HG03066 (cell line): Measurements from ENCODE around the gene TECTA.
"Not testable (repeated sequence)": the region's sequence is repeated elsewhere in the genome, so short reads cannot be mapped to it uniquely, and the experiment has no call there.

Experiments
- ATAC-seq: cut with Tn5 transposase; IDR thresholded peaks from one replicate; pipeline ENCODE4 v1.9.1; 2021; ENCODE audit warnings: low read depth; ENCODE audit not compliant: unreplicated experiment

TECTA gene

GRCh38 chr11:121089566-121089965, 11.5 kb upstream of the TECTA start:
- no peak for ATAC-seq

- ATAC-seq: no peak
Measured at GRCh38 chr11:121090145-121090721, 10.8 kb upstream of the TECTA start.

GRCh38 chr11:121091492-121092152, 9.4 kb upstream of the TECTA start:
- ATAC-seq: no peak

GRCh38 chr11:121095561-121095960, 5.5 kb upstream of the TECTA start:
- no peak for ATAC-seq

DNA sequence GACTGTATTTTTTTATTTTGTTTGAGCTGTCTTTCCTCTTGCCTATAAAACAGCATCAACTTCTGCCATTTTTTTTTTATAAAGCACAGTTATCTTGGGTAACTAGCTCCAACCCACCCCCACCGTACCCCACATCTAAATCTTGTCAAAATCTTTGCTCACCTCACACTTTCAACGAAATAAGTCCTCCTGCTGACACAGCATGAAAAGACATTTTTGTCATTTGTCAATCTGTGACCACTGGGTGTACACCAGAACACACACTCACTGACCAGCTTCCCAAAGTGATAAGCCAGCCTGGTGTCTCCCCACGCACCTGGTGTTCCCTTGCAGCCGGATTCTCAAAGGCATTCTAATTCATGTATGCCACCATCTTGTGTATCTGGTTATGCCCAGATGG, 1.7 kb upstream of the TECTA start:
- ATAC-seq: no peak

GRCh38 chr11:121099885-121100284, 1.2 kb upstream of the TECTA start:
- ATAC-seq: no peak

GRCh38 chr11:121104312-121104762, 3.3 kb downstream of the TECTA start:
- ATAC-seq: no peak

GRCh38 chr11:121105063-121105480, 4.0 kb downstream of the TECTA start:
- no peak for ATAC-seq

GRCh38 chr11:121105481-121106195, 4.6 kb downstream of the TECTA start:
- ATAC-seq: no peak

DNA sequence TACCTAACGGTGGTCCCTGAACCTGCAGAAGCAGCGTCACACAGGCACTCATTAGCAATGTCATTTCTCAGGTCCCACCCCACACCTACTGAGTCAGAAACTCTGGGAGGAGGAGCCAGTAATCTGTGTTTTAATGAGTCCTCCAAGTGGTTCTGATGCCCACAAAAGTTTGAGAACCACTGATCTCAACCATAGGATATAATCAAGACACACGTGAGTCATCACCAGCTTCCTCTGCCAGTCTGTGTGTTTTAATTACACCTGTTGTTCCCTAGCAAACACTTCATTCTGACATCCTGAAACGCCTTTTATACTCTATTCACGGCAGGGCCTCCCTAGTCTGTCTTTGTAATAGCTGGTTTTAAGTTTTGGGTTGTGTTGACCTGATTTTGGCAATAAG, 5.8 kb downstream of the TECTA start:
- ATAC-seq: no peak

GRCh38 chr11:121108413-121108812, 7.4 kb downstream of the TECTA start:
- no peak for ATAC-seq

DNA sequence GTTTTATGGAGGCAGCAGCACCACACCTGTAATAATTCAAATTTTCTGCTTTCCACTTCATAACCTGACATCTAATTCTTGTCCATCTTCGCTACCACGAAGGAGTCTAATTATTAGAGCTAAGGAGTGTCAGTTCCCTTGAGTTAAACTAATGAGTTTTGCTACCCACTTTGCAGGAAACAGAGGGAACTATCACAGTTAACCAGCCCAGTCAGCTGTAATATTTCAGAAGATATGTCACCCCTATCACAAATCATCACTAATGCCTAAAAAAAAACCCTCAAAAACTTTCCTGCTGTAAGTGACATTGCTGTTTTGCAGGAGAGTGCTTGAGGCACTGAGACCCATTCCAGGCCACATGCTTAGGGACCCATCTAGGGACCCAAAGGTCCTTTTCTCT, 8.4 kb downstream of the TECTA start:
- no peak for ATAC-seq

DNA sequence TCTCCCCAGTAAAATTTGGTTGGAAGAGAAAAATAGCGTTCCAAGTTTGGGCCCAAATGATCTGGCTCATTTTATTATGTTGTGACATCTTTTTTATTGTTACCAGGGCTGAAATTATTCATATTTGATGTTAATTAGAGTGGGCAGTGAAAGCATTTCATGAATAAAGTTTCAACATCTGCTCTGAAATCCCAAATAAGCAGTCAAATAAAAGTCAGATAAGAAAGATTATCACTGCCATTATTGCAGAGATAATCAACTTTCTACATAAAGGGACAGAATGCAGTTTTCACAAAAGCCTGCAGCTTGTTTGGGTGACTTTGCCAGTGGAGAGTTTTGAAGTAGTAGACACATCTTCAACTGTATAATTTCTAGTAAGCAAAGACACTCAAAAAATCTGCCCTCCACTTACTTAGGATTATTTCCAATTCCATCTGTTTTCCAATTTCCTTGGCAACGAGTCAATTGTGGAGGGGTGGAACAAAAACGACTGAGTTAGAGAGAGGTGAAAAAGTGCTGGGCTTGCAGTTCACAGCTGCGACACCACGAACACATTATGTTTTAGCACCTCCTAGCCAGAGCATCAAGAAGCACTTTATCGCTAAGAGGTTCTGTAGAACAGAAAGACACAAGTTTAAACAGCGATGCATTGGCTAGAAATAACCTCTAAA, 9.0 kb downstream of the TECTA start:
- ATAC-seq: no peak

DNA sequence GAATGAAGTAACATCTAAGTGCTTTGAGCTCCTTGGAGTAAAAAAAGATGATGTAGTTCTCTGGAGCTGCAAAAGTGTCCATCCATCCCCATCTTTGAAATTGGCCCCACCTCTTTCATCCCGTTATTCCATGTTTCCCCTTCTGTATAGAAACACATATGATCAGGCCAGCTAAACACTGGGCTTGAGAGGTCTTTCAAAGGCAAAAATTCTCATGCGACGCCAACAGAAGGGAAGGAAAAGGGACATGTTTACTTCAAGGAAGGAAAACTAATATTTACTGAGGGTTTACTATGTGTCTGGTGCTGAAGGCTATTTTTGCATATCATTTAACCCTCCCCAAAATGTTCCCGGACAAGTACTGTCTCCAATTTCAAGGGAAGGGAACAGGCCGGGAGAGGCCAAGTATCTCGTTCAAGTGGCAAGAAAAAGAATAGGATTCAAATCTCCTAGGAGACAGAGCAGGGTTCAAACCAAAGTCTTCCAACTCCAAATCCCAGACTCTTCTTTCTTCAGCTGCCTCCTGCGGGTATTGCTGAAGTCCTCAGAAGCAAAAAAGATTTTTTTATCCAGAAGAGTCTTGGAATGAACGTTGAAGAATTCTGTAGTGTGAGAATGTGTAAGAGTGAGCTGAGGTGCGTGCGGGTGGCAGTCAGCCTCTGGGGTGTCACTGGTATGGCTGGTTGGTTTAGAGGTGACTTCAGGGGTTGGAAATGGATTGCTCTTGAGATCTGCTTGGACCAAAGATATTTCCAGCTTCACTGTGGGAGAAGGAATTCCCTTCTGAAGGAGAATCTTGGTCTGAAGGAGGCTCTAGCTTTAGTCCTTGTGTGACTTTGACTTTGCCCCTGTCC, 10.1 kb downstream of the TECTA start:
- ATAC-seq: no peak

DNA sequence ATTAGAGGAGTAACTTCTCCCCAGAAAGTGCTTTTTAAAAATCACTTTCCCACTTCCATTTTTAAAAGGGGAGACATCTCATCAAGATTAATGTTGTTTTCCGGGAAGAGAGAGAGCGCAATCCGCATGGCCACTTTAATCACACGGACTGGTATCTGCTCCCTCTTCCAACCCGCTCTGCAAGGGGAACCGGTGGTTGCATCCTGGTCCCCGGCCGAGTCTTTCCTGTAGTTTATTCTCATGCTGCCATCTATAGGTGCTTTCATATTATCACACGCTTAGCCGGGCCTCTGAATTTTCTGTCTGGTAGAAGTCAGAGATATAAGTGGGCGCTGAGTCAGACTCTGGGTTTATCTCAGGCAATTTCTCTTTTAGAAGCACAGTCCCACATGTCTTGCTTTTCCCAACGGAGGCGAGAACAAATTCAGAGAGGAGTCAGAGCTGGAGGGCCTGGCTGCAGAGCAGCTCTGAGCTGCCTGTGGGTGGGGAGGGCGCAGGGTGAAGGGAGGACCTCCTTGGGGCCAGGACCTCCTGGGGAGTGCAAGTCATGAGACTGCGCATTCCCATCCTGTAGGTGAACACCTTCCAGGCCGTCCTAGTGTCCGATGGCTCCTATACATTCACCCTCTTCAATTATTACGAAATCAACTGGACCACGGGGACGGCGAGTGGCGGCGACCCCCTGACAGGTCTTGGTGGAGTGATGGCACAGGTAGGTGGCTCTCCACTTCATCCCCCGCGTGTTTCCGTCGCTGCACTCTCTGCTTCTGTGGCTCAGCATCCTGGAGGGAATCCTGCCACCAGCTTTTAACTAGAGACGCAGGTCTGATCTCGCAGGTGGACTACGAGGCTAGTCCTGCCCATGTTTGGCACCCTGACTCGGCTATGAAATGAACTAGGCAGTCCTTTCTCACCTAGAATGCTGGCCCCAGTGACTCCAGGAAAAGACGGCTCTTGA, 11.7 kb downstream of the TECTA start:
- peak; percentile 58 for ATAC-seq

- ATAC-seq: no peak
Measured at GRCh38 chr11:121113611-121114010, 12.6 kb downstream of the TECTA start.

- ATAC-seq: not testable (repeated sequence)
Measured at GRCh38 chr11:121115024-121115423, 14.0 kb downstream of the TECTA start.

- no peak for ATAC-seq
Measured at GRCh38 chr11:121117788-121118187, 16.7 kb downstream of the TECTA start.

DNA sequence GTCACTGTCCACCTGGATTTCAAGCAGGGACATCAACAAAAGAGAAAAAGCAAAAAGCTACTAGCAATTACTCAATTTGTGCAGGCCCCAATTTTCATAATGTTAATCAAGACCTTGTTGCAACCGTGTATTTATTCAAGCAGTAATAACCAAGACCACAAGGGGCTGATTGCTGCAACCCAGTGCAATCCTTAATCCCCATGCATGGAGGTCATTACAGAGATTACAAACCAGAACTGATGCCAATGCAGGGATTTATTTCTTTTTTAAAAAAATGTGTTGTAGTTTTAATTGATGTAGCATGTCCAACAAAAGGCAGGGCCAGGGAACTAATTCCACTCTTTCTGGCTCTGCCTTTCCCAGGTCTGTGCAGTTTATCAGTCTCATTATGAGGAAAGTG, 18.4 kb downstream of the TECTA start:
- ATAC-seq: no peak
